Astrocyte (in vitro differentiated cells and primary cell): ENCODE measurements around the gene CHCT1. TPM values are rescaled to one million over a fixed set of nuclear protein-coding genes. Genes with fewer than 3 reads are reported as not detected.
"Not testable (repeated sequence)": the region's sequence is repeated elsewhere in the genome, so short reads cannot be mapped to it uniquely, and the experiment has no call there.

Experiments used
- DNase-seq: peaks from one replicate; pipeline ENCODE4 v3.0.0-alpha.2; 2010; ENCODE audit warnings: low read depth
- FAIRE-seq: peaks from 2 replicates; lab custom pipeline; 2011; peaks lifted over from hg19 to GRCh38; lab: Jason Lieb, UNC
- H2AFZ ChIP-seq: 2 replicates; pipeline ENCODE4 v1.6.0; 2012; ENCODE audit warnings: low read depth, low read length, inconsistent platforms
- H3K27ac ChIP-seq: 2 replicates; pipeline ENCODE4 v1.5.1; 2011; ENCODE audit warnings: low read depth, low read length, inconsistent platforms
- H3K27me3 ChIP-seq: 2 replicates; pipeline ENCODE4 v1.6.0; 2011; ENCODE audit warnings: low read length, inconsistent platforms; ENCODE audit not compliant: insufficient read depth
- H3K36me3 ChIP-seq: 2 replicates; pipeline ENCODE4 v1.5.1; 2011; ENCODE audit warnings: low read length, inconsistent platforms; ENCODE audit not compliant: insufficient read depth
- H3K4me1 ChIP-seq: 2 replicates; pipeline ENCODE4 v1.5.1; 2011; ENCODE audit warnings: low read length, inconsistent platforms; ENCODE audit not compliant: insufficient read depth
- H3K4me2 ChIP-seq: 2 replicates; pipeline ENCODE4 v1.6.0; 2012; ENCODE audit warnings: low read length, inconsistent platforms
- H3K4me3 ChIP-seq: 2 replicates; pipeline ENCODE4 v1.5.1; 2011; ENCODE audit warnings: low read depth, mild to moderate bottlenecking, low read length, inconsistent platforms; ENCODE audit not compliant: insufficient read depth
- H3K79me2 ChIP-seq: 2 replicates; pipeline ENCODE4 v1.6.0; 2012; ENCODE audit warnings: mild to moderate bottlenecking, low read length, inconsistent platforms; ENCODE audit not compliant: insufficient read depth
- H3K9ac ChIP-seq: 2 replicates; pipeline ENCODE4 v1.6.0; 2012; ENCODE audit warnings: mild to moderate bottlenecking, low read length, inconsistent platforms
- H3K9me3 ChIP-seq: 2 replicates; pipeline ENCODE4 v1.5.1; 2012; ENCODE audit warnings: low read depth, mild to moderate bottlenecking, low read length, inconsistent platforms; ENCODE audit not compliant: insufficient read depth
- H4K20me1 ChIP-seq: 2 replicates; pipeline ENCODE4 v1.6.0; 2012; ENCODE audit warnings: low read length, inconsistent platforms; ENCODE audit not compliant: insufficient read depth
- H3K27ac Mint-ChIP-seq: one replicate; pipeline ENCODE4 v1.8.0; 2021; ENCODE audit warnings: mild to moderate bottlenecking, mixed read lengths; ENCODE audit not compliant: unreplicated experiment
- H3K27me3 Mint-ChIP-seq: one replicate; pipeline ENCODE4 v1.8.0; 2021; ENCODE audit warnings: low read depth, mixed read lengths; ENCODE audit not compliant: unreplicated experiment
- H3K36me3 Mint-ChIP-seq: one replicate; pipeline ENCODE4 v1.8.0; 2021; ENCODE audit warnings: low read depth, mixed read lengths; ENCODE audit not compliant: unreplicated experiment
- H3K4me1 Mint-ChIP-seq: one replicate; pipeline ENCODE4 v1.8.0; 2021; ENCODE audit warnings: low read depth, mixed read lengths; ENCODE audit not compliant: unreplicated experiment
- H3K4me3 Mint-ChIP-seq: one replicate; pipeline ENCODE4 v1.8.0; 2021; ENCODE audit warnings: mild to moderate bottlenecking, moderate library complexity, mixed read lengths; ENCODE audit not compliant: unreplicated experiment
- H3K9me3 Mint-ChIP-seq: one replicate; pipeline ENCODE4 v1.8.0; 2021; ENCODE audit warnings: mild to moderate bottlenecking, mixed read lengths; ENCODE audit not compliant: unreplicated experiment
- EZH2 ChIP-seq: IDR thresholded peaks from 2 replicates; pipeline ENCODE4 v1.6.1; 2012; ENCODE audit warnings: mild to moderate bottlenecking, low read length, inconsistent platforms; ENCODE audit not compliant: insufficient read depth
- total RNA-seq: library from RNA; stranded (reverse); gene quantifications from 2 replicates; pipeline ENCODE4 v1.2.1, GENCODE V29; 2021
- TF ChIP-seq, protein P1 (sequence below): IDR thresholded peaks from 2 replicates; pipeline ENCODE4 v1.5.1; 2011; ENCODE audit warnings: low read depth, mild to moderate bottlenecking, inconsistent platforms, low read length, moderate library complexity; ENCODE audit not compliant: insufficient read depth

The CHCT1 gene
- total RNA-seq, 1 donor from 2014 or later = not detected

DNA sequence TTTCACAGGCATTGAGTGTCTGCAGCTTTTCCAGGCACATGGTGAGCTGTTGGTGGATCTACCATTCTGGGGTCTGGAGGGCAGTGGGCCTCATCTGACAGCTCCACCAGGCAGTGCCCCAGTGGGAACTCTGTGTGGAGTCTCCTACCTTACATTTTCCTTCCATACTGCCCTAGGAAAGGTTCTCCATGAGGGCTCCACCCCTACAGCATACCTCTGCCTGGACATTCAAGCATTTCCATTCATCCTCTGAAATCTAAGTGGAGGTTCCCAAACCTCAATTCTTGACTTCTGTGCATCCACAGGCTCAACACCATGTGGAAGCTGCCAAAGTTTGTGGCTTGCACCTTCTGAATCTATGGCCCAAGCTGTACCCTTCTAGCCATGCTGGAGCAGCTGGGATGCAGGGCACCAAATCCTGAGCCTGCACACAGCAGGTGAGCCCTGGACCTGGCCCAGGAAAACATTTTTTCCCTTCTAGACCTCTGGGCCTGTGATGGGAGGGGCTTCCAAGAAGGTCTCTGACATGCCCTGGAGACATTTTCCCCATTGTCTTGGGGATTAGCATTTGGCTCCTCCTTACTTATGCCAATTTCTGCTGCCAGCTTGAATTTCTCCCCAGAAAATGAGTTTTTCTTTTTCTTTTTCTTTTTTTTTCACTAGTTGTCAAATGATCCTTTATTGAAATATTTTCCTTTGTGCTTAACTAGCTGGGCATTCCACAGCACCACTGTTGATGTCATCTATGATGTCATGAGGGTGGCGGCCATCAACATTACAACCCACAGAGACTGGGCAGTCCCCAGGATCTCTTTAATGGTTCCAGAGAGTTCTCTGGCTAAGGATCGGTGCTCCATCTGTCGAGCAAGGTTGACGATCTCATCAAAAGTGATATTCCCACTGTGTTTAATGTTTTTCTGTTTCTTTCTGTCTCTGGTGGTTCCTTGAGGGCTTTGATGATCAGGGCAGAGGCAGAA is 11.0 kb downstream of the CHCT1 start:
- not testable (repeated sequence) for FAIRE-seq

DNA sequence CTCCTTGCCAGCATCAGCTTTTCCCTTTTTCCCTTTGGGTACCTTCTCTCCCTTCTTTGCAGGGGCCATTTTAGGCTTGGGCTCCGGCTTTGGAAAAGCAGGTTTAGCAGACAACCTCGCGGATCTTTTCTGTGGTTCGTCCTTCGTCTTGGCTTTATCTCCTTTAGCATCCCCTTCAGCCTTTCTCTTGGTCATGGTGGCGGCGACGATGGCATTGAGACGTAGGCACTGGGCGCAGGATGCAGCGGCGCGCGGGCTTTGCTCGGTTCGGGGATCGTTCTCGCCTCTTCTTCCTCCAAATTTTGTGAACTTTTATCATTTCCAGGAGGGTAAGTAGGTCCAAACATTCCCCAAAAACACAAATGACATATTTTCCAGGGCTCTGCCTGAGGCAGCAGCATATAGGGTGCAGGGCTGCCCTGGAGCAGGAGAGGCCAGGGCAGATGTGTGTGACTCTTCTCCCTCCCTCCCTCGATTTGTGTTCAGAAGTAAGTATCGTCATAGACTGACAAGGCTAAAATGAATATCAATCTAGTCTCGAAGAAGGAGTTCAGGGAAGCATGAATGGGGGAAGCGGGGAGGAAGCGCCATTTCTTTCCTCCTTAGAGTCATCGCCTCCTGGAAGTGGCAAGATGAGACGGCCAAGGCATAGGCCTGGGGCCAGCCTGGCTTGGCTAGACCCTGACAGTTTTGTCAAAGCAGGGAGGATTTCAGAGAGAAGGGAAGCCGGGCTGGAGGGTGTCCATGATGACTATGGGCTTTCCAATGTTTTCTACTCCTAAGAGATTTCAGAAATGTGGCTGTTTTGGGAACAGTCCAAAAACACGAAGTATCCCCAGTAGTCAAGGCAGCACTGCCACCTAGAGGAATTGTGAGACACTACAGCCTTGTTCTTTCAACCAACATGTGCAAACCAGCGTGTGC is 13.2 kb downstream of the CHCT1 start:
- Histone ChIP-seq H2AFZ (peak overlapping the region; percentile 85), H3K27ac (no peak overlapping the region), H4K20me1 (no peaks in the 10 kb centered on the region), H3K79me2 (no peaks in the 10 kb centered on the region), H3K36me3 (no peaks in the 10 kb centered on the region), H3K9ac (peak overlapping the region; percentile 46), H3K27me3 (no peaks in the 10 kb centered on the region), H3K4me1 (peaks cover 4% of the 10 kb centered on the region), H3K4me3 (no peak overlapping the region), H3K9me3 (no peaks in the 10 kb centered on the region), H3K4me2 (peak overlapping the region; percentile 61)
- peaks cover 2% of the 10 kb centered on the region for H3K4me1 Mint-ChIP-seq
- no peak overlapping the region for H3K27ac Mint-ChIP-seq
- peak overlapping the region; percentile 4 for H3K4me3 Mint-ChIP-seq
- H3K9me3 Mint-ChIP-seq = peaks cover 11% of the 10 kb centered on the region
- peak; percentile 75 for FAIRE-seq
- peaks cover 4% of the 10 kb centered on the region for H3K27me3 Mint-ChIP-seq
- DNase-seq = peak; percentile 68
- TF ChIP-seq, protein P1, sequence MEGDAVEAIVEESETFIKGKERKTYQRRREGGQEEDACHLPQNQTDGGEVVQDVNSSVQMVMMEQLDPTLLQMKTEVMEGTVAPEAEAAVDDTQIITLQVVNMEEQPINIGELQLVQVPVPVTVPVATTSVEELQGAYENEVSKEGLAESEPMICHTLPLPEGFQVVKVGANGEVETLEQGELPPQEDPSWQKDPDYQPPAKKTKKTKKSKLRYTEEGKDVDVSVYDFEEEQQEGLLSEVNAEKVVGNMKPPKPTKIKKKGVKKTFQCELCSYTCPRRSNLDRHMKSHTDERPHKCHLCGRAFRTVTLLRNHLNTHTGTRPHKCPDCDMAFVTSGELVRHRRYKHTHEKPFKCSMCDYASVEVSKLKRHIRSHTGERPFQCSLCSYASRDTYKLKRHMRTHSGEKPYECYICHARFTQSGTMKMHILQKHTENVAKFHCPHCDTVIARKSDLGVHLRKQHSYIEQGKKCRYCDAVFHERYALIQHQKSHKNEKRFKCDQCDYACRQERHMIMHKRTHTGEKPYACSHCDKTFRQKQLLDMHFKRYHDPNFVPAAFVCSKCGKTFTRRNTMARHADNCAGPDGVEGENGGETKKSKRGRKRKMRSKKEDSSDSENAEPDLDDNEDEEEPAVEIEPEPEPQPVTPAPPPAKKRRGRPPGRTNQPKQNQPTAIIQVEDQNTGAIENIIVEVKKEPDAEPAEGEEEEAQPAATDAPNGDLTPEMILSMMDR = peak; percentile 97
- no peak for TF ChIP-seq EZH2
- peaks cover 4% of the 10 kb centered on the region for H3K36me3 Mint-ChIP-seq

More for the DNA sequence above, 11.0 kb downstream of the CHCT1 start:
- not testable (repeated sequence) for H3K27ac Mint-ChIP-seq, H3K4me2 ChIP-seq, H3K36me3 Mint-ChIP-seq, H3K27me3 ChIP-seq, H3K9ac ChIP-seq, DNase-seq, H3K9me3 ChIP-seq, H3K4me3 Mint-ChIP-seq, H2AFZ ChIP-seq, H3K4me3 ChIP-seq, H3K36me3 ChIP-seq, H3K4me1 ChIP-seq, H4K20me1 ChIP-seq, H3K27ac ChIP-seq, H3K4me1 Mint-ChIP-seq, H3K79me2 ChIP-seq, H3K27me3 Mint-ChIP-seq
- H3K9me3 Mint-ChIP-seq = peaks cover 11% of the 10 kb centered on the region

DNA sequence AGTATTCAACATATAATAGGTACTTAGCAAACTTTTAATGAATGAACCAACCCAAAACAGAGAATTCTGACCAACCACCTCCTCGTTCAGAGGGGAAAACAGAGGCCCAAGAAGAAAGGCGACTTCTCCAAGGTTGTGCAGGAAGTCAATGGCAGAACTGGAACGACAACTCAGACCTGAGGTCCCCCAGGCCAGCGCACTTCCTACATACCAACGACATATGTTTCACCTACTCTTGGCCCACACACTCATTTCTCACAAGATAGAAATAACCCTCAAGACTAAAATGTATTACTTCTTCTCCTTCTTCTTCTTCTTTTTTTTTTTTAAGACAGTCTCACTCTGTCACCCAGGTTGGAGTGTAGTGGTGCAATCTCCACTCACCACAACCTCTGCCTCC is 14.4 kb downstream of the CHCT1 start:
- no peaks in the 10 kb centered on the region for H3K9me3 ChIP-seq
- H3K9ac ChIP-seq = no peak overlapping the region
- H4K20me1 ChIP-seq = no peaks in the 10 kb centered on the region
- H3K27me3 ChIP-seq = no peaks in the 10 kb centered on the region
- H3K9me3 Mint-ChIP-seq = peaks cover 8% of the 10 kb centered on the region
- no peak overlapping the region for H3K27ac ChIP-seq
- TF ChIP-seq, protein P1 = no peak
- TF ChIP-seq EZH2 = no peak
- H3K4me2 ChIP-seq = no peak overlapping the region
- peaks cover 4% of the 10 kb centered on the region for H3K4me1 ChIP-seq
- H3K4me1 Mint-ChIP-seq = peaks cover 2% of the 10 kb centered on the region
- no peaks in the 10 kb centered on the region for H3K36me3 ChIP-seq
- FAIRE-seq (no peak), DNase-seq (no peak)
- no peak overlapping the region for H3K4me3 Mint-ChIP-seq
- H3K4me3 ChIP-seq = no peak overlapping the region
- no peaks in the 10 kb centered on the region for H3K36me3 Mint-ChIP-seq
- no peak overlapping the region for H3K27ac Mint-ChIP-seq
- H3K79me2 ChIP-seq = no peaks in the 10 kb centered on the region
- H2AFZ ChIP-seq = no peak overlapping the region
- peaks cover under 1% of the 10 kb centered on the region for H3K27me3 Mint-ChIP-seq
